ENCODE results near the gene PRDM16. TPM values are rescaled to one million over a fixed set of nuclear protein-coding genes. Genes with fewer than 3 reads are reported as not detected.

Gene PRDM16
- polyA plus RNA-seq, 3 donors: not detected

- no peaks in the 10 kb centered on the region for H3K36me3 Mint-ChIP-seq
- H3K27me3 ChIP-seq (ENCODE audit: control insufficient read depth in 2 of 2, insufficient read depth in 2 of 2, low read length in 2 of 2): no peaks in the 10 kb centered on the region
- no peak for TF ChIP-seq CTCF (IDR thresholded peaks at IDR 0.05)
- DNase-seq: no peak
- no peak overlapping the region for H3K27ac Mint-ChIP-seq
- H3K36me3 ChIP-seq (replicated peaks in 1 of 2; ENCODE audit: control insufficient read depth in 1 of 2, insufficient read depth in 2 of 2, low read length in 2 of 2): no peaks in the 10 kb centered on the region
- no peak overlapping the region for H3K27ac ChIP-seq (ENCODE audit: low read depth in 1 of 2, low read length in 2 of 2)
- H3K4me1 ChIP-seq (ENCODE audit: control insufficient read depth in 1 of 2, insufficient read depth in 2 of 2, low read length in 2 of 2): peaks cover 6 to 11% of the 10 kb centered on the region in 2 donors
- intact Hi-C loops (cut with micrococcal nuclease): no loop called here
- no peaks in the 10 kb centered on the region for H4K20me1 ChIP-seq (ENCODE audit: insufficient read depth, low read length)
- peaks cover 8% of the 10 kb centered on the region for H3K4me1 Mint-ChIP-seq
- peaks cover 4 to 5% (median 5%) of the 10 kb centered on the region in 3 donors for H3K27me3 Mint-ChIP-seq (ENCODE audit: low read depth in 3 of 3)
- no peak overlapping the region for H3K4me3 ChIP-seq (replicated peaks in 1 of 3; ENCODE audit: low read depth in 2 of 3, low read length in 3 of 3)
- WGBS (ENCODE audit: insufficient coverage): 95% methylated on average over 8 of the region's 11 CpGs
- H3K9me3 ChIP-seq (replicated peaks in 1 of 2; ENCODE audit: control insufficient read depth in 1 of 2, insufficient read depth in 1 of 2, low read length in 2 of 2): no peaks in the 10 kb centered on the region
- H3K79me2 ChIP-seq (ENCODE audit: insufficient read depth, low read length): no peaks in the 10 kb centered on the region
- no peak overlapping the region for H3K4me3 Mint-ChIP-seq
- peaks cover 0 to 7% (median 0%) of the 10 kb centered on the region in 7 donors for H3K9me3 Mint-ChIP-seq
- H3K4me2 ChIP-seq (replicated peaks; ENCODE audit: extremely low read depth, low read length, poor library complexity, severe bottlenecking): no peak overlapping the region
- H3K9ac ChIP-seq (ENCODE audit: insufficient read depth, low read length, poor library complexity, severe bottlenecking): no peak overlapping the region
- no peak overlapping the region for H2AFZ ChIP-seq (ENCODE audit: insufficient read depth, low read depth, low read length, poor library complexity, severe bottlenecking)
Measured at GRCh38 chr1:3193811-3194210, 124.8 kb downstream of the PRDM16 start.

- Histone ChIP-seq H3K4me3 (replicated peaks in 1 of 3; ENCODE audit: low read depth in 2 of 3, low read length in 3 of 3) (no peak overlapping the region), H3K4me1 (ENCODE audit: control insufficient read depth in 1 of 2, insufficient read depth in 2 of 2, low read length in 2 of 2) (peaks cover 6 to 11% of the 10 kb centered on the region in 2 donors), H2AFZ (ENCODE audit: insufficient read depth, low read depth, low read length, poor library complexity, severe bottlenecking) (no peak overlapping the region), H3K9ac (ENCODE audit: insufficient read depth, low read length, poor library complexity, severe bottlenecking) (no peak overlapping the region), H3K4me2 (replicated peaks; ENCODE audit: extremely low read depth, low read length, poor library complexity, severe bottlenecking) (no peak overlapping the region), H3K79me2 (ENCODE audit: insufficient read depth, low read length) (no peaks in the 10 kb centered on the region), H3K36me3 (replicated peaks in 1 of 2; ENCODE audit: control insufficient read depth in 1 of 2, insufficient read depth in 2 of 2, low read length in 2 of 2) (no peaks in the 10 kb centered on the region), H4K20me1 (ENCODE audit: insufficient read depth, low read length) (no peaks in the 10 kb centered on the region), H3K9me3 (replicated peaks in 1 of 2; ENCODE audit: control insufficient read depth in 1 of 2, insufficient read depth in 1 of 2, low read length in 2 of 2) (no peaks in the 10 kb centered on the region), H3K27me3 (ENCODE audit: control insufficient read depth in 2 of 2, insufficient read depth in 2 of 2, low read length in 2 of 2) (no peaks in the 10 kb centered on the region), H3K27ac (ENCODE audit: low read depth in 1 of 2, low read length in 2 of 2) (no peak overlapping the region)
- Mint-ChIP-seq H3K4me1 (peaks cover 5% of the 10 kb centered on the region), H3K27me3 (ENCODE audit: low read depth in 3 of 3) (peaks cover 2 to 5% (median 3%) of the 10 kb centered on the region in 3 donors), H3K9me3 (peaks cover 0 to 7% (median 0%) of the 10 kb centered on the region in 7 donors), H3K36me3 (no peaks in the 10 kb centered on the region), H3K27ac (no peak overlapping the region), H3K4me3 (no peak overlapping the region)
- intact Hi-C loops (cut with micrococcal nuclease): no loop called here
- TF ChIP-seq CTCF (IDR thresholded peaks at IDR 0.05): no peak
- no peak for DNase-seq
- WGBS (ENCODE audit: insufficient coverage): 93% methylated on average over 28 of the region's 38 CpGs
Measured at GRCh38 chr1:3194760-3195479, 125.9 kb downstream of the PRDM16 start.

Measured in CD14-positive monocyte (primary cell).